Coronary artery (tissue), 2 donors: ENCODE measurements around the gene HIF3A.
"Not testable (repeated sequence)": the region's sequence is repeated elsewhere in the genome, so short reads cannot be mapped to it uniquely, and the experiment has no call there.

Source experiments
- DNase-seq: peaks from one replicate; pipeline ENCODE4 v3.0.0-alpha.2; 2017; ENCODE audit warnings: low spot score
- H3K27ac ChIP-seq, 2 donors: fragments of 200-600 bp; sonication (generic); one replicate each; pipeline ENCODE4 v1.5.1; 2016 to 2019
- H3K4me3 ChIP-seq: fragments of 200-600 bp; sonication (generic); 2 replicates; pipeline ENCODE4 v1.5.1; 2016; ENCODE audit warnings: mild to moderate bottlenecking, moderate library complexity
- CTCF ChIP-seq: fragments of 200-600 bp; sonication (generic); IDR thresholded peaks from one replicate; pipeline ENCODE4 v1.5.1; 2019; ENCODE audit warnings: antibody characterized with exemption

HIF3A gene

GRCh38 chr19:46265217-46265828 is 31.5 kb upstream of the HIF3A start:
- DNase-seq = no peak
- Histone ChIP-seq H3K4me3 (no peak overlapping the region), H3K27ac (no peak overlapping the region)
- TF ChIP-seq CTCF = peak; percentile 72

- H3K27ac ChIP-seq = no peak overlapping the region
- H3K4me3 ChIP-seq = no peak overlapping the region
- DNase-seq = no peak
- no peak for TF ChIP-seq CTCF
Observed at GRCh38 chr19:46269101-46269500, 27.7 kb upstream of the HIF3A start.

- Histone ChIP-seq H3K27ac (no peak overlapping the region), H3K4me3 (no peak overlapping the region)
- no peak for TF ChIP-seq CTCF
- DNase-seq = no peak
Observed at GRCh38 chr19:46270521-46271256, 26.2 kb upstream of the HIF3A start.

DNA sequence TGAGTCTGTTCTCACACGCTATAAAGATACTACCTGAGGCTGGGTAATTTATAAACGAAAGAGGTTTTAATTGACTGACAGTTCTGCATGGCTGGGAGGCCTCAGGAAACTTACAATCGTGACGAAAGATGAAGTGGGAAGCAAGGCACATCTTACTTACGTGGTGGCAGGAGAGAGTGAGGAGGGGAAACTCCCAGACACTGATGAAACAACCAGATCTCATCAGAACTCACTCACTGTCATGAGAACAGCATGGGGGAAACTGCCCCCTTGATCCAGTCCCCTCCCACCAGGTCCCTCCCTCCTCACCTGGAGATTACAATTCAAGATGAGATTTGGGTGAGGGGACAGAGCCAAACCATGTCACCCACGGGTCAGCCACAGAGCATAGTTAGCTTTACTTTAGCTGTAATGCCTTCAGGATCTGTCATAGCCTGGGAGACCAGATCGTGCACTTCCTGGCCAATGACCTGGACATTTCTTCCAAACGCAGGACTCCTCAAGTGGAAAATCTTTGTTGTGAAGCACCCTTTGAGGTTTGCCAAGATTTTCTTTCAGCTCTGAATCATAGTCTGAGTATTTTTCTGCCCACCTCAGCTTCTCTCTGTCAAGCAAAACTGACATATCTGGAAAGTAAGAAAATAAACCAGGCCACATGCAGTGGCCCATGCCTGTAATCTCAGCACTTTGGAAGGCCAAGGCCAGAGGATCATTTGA is 25.2 kb upstream of the HIF3A start:
- DNase-seq = no peak
- no peak overlapping the region for H3K27ac ChIP-seq
- H3K4me3 ChIP-seq = no peak overlapping the region
- TF ChIP-seq CTCF = no peak

DNA sequence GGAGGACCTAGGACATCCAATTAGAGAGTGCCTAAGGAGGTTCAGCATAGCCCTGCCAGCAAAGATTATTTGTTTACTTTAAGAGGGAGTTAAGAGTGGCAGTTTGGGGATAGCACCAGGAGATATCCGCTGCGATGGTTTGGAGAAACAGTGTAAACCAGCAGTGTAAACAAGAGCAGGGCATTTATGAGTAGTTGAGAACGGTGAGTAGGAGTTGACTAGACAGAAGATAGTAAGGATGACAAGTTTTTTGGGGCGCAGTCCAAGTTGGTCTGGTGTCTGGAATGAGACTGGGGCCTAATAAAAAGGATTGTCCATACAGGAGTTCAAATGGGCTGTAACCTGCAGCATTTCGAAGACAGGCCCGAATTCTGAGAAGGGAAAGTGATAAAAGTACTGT is 22.9 kb upstream of the HIF3A start:
- not testable (repeated sequence) for H3K27ac ChIP-seq, DNase-seq, H3K4me3 ChIP-seq

DNA sequence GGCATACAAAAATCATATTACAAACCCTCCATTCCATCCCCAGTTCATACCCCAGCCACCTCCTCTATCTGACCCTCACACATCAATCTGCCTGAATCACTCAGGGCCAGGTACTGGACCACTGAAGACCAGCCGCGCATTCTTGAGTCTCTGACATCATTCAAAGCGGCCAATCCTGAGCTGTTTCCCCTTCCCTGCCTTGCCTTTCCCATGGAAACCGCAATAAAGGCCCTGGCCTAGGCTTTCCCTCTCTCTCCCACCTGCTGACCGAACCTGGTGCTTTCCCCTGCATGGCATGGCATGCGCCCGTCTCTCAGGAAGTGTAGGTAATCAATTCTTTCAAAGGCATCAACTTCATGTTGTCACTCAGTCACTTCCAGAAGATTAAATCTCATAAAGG is 17.7 kb upstream of the HIF3A start:
- no peak for DNase-seq
- no peak overlapping the region for H3K4me3 ChIP-seq
- no peak overlapping the region for H3K27ac ChIP-seq
- TF ChIP-seq CTCF = no peak

- no peak for TF ChIP-seq CTCF
- no peak for DNase-seq
- H3K27ac ChIP-seq = peak overlapping the region in 1 of 2 donors; percentile 25
- H3K4me3 ChIP-seq = no peak overlapping the region
Observed at GRCh38 chr19:46283771-46284170, 13.1 kb upstream of the HIF3A start.
